ENCODE results near the gene MT1X.

Gene MT1X

GRCh38 chr16:56681939-56682702 lies at the start of gene MT1X:
MT1X (plus strand) TSS chr16:56682470; CDS start chr16:56682541, 71 bp downstream.
- peak; percentile 85 for DNase-seq (ENCODE audit: low read depth in 2 of 2)

GRCh38 chr16:56632848-56633365 lies 49.4 kb upstream of the MT1X start:
- no peak for DNase-seq (ENCODE audit: low read depth in 2 of 2)

- no peak for DNase-seq (ENCODE audit: low read depth in 2 of 2)
Measured at GRCh38 chr16:56633535-56633934, 48.7 kb upstream of the MT1X start.

GRCh38 chr16:56634715-56635440 lies 47.4 kb upstream of the MT1X start:
- no peak for DNase-seq (ENCODE audit: low read depth in 2 of 2)

- no peak for DNase-seq (ENCODE audit: low read depth in 2 of 2)
Measured at GRCh38 chr16:56635441-56635967, 46.8 kb upstream of the MT1X start.

- DNase-seq (ENCODE audit: low read depth in 2 of 2), result no peak
Measured at GRCh38 chr16:56636616-56637413, 45.5 kb upstream of the MT1X start.

- DNase-seq (ENCODE audit: low read depth in 2 of 2), result no peak
Measured at GRCh38 chr16:56637814-56638750, 44.2 kb upstream of the MT1X start, which contains the start of gene MT1A. MT1A (plus strand) TSS chr16:56638666; CDS start chr16:56638739, 73 bp downstream.

- no peak for DNase-seq (ENCODE audit: low read depth in 2 of 2)
Measured at GRCh38 chr16:56639045-56639444, 43.2 kb upstream of the MT1X start.

- DNase-seq (ENCODE audit: low read depth in 2 of 2), result no peak
Measured at GRCh38 chr16:56640076-56640475, 42.2 kb upstream of the MT1X start.

GRCh38 chr16:56641166-56641565 lies 41.1 kb upstream of the MT1X start:
- no peak for DNase-seq (ENCODE audit: low read depth in 2 of 2)

- DNase-seq (ENCODE audit: low read depth in 2 of 2), result peak; percentile 59 to 72
Measured at GRCh38 chr16:56643080-56643778, 39.0 kb upstream of the MT1X start.

- no peak for DNase-seq (ENCODE audit: low read depth in 2 of 2)
Measured at GRCh38 chr16:56643833-56644232, 38.4 kb upstream of the MT1X start.

GRCh38 chr16:56645311-56645710 lies 37.0 kb upstream of the MT1X start:
- DNase-seq (ENCODE audit: low read depth in 2 of 2), result no peak

GRCh38 chr16:56645838-56646237 lies 36.4 kb upstream of the MT1X start:
- DNase-seq (ENCODE audit: low read depth in 2 of 2), result no peak

GRCh38 chr16:56647641-56648431 lies 34.4 kb upstream of the MT1X start:
- no peak for DNase-seq (ENCODE audit: low read depth in 2 of 2)

GRCh38 chr16:56649271-56649670 lies 33.0 kb upstream of the MT1X start:
- no peak for DNase-seq (ENCODE audit: low read depth in 2 of 2)

- DNase-seq (ENCODE audit: low read depth in 2 of 2), result no peak
Measured at GRCh38 chr16:56649820-56650219, 32.5 kb upstream of the MT1X start.

- DNase-seq (ENCODE audit: low read depth in 2 of 2), result no peak
Measured at GRCh38 chr16:56651586-56651985, 30.7 kb upstream of the MT1X start, which contains the start of gene MT1B. MT1B (plus strand) TSS chr16:56651886; CDS start chr16:56651954, 68 bp downstream.

GRCh38 chr16:56652600-56652999 lies 29.7 kb upstream of the MT1X start:
- DNase-seq (ENCODE audit: low read depth in 2 of 2), result no peak

Measured in stimulated activated CD4-positive, alpha-beta T cell treated with anti-CD3 and anti-CD28 coated beads, Interleukin-15, amount 100 ng/mL, for 48 hours (primary cell).